Pancreas (tissue), 10 donors: ENCODE results near the gene MID1. TPM values are rescaled to one million over a fixed set of nuclear protein-coding genes. Genes with fewer than 3 reads are reported as not detected.

ENCODE experiments used
- ATAC-seq, 4 donors: fragments of 200-7000 bp; cut with Tn5 transposase; one replicate each; pipeline versions ENCODE4 v1.8.0 to v1.9.1; 2020; ENCODE audit warnings: mild to moderate bottlenecking in 4 of 4, moderate library complexity in 4 of 4
- DNase-seq, 6 donors: peaks; one replicate each; pipeline ENCODE4 v3.0.0-alpha.2; 2020
- FAIRE-seq: peaks from 2 replicates; lab custom pipeline; 2012; peaks lifted over from hg19 to GRCh38; lab: Jason Lieb, UNC
- H3K27ac ChIP-seq, 4 donors: fragments of 200-600 bp; sonication (generic); 1 replicate in 3 of 4; 2 replicates in 1 of 4; pipeline versions ENCODE4 v1.5.0 to v1.8.0; 2020
- H3K27me3 ChIP-seq, 4 donors: fragments of 200-600 bp; one replicate each; pipeline ENCODE4 v1.8.0; 2021
- H3K36me3 ChIP-seq, 3 donors: fragments of 200-600 bp; sonication (generic) in 1 of 3; one replicate each; pipeline versions ENCODE4 v1.5.0 to v1.8.0; 2020 to 2021
- H3K4me1 ChIP-seq, 3 donors: fragments of 200-600 bp; one replicate each; pipeline ENCODE4 v1.8.0; 2021
- H3K4me3 ChIP-seq, 4 donors: fragments of 200-600 bp; sonication (generic) in 2 of 4; one replicate each; pipeline versions ENCODE4 v1.5.0 to v1.8.0; 2020 to 2021
- H3K9me3 ChIP-seq, 4 donors: fragments of 200-600 bp; one replicate each; pipeline ENCODE4 v1.8.0; 2021
- WGBS, 2 donors: extraction: QIAGEN DNeasy Blood & Tissue Kit; methylation state at CpG; one replicate each; pipeline ENCODE4 v1.1.7; 2013; 5-methylcytosine and 5-hydroxymethylcytosine counted together
- intact Hi-C, 3 donors: fragments of 100-400 bp; cut with DNase I; formaldehyde crosslinking; loops; one replicate each; pipeline versions ENCODE4 v1.11.1 to v1.14.2; 2022
- polyA plus RNA-seq, 2 donors: library from polyadenylated mRNA; stranded (reverse); fragments of 200-250 nt; gene quantifications; one replicate each; pipeline ENCODE4 v1.2.3, GENCODE V29; 2013
- total RNA-seq, 6 donors: library from RNA; stranded (reverse); fragmentation: NEBNext Ultra II Directional in 4 of 6; extraction: Animal tissue kit (Norgen Biotek cat#: 25700) in 4 of 6; gene quantifications; one replicate each; pipeline versions ENCODE4 v1.2.1 to v1.2.4, GENCODE V29; 2021 to 2023
- TF ChIP-seq, protein P1 (sequence below), 4 donors: fragments of 200-600 bp; sonication (generic) in 3 of 4; IDR thresholded peaks; one replicate each; pipeline versions ENCODE4 v1.5.0 to v1.8.0; 2021; ENCODE audit warnings: antibody characterized with exemption in 4 of 4
- donor health status: healthy with polysubstance abuse.
- donor health status: DM: no; HTN: no; CAD: no; lungs with moderate emphysema.
- donor health status: DM: no; HTN: no; CAD: no.
- donor health status: control.
- donor health status: control.
- donor health status: Bipolar disorder and iron deficiency.
- donor health status: DM: yes; HTN: yes; CAD: no.
- donor health status: DM: no; HTN: no; CAD: no.
- donor health status: DM: no; HTN: no; CAD: no.
- donor health status: DM: yes; HTN: yes; CAD: no.

The MID1 gene
- total and polyA plus RNA-seq, 8 donors = 3.3 to 19.2 (median 5.1) TPM

DNA sequence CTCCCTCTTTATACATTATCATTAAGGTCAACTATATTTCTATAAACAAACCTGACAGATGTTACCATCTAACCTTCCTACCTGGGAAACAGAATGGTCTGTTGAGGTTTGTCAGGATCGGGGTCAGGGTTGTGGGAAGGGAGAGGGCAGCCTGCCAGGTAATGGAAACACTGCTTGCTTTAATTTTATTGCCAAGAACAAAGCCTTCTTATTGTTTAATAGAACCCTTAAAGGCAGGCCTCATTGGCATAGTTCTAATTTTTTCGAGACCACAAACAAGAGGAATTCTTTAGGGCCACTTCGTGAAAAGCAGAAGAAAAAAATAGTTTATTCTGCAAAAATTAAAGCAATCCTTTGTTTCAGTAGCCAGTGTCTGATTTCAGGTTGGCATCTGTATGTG lies 113.2 kb downstream of the MID1 start:
- H3K4me3 ChIP-seq = no peak overlapping the region
- TF ChIP-seq, protein P1, sequence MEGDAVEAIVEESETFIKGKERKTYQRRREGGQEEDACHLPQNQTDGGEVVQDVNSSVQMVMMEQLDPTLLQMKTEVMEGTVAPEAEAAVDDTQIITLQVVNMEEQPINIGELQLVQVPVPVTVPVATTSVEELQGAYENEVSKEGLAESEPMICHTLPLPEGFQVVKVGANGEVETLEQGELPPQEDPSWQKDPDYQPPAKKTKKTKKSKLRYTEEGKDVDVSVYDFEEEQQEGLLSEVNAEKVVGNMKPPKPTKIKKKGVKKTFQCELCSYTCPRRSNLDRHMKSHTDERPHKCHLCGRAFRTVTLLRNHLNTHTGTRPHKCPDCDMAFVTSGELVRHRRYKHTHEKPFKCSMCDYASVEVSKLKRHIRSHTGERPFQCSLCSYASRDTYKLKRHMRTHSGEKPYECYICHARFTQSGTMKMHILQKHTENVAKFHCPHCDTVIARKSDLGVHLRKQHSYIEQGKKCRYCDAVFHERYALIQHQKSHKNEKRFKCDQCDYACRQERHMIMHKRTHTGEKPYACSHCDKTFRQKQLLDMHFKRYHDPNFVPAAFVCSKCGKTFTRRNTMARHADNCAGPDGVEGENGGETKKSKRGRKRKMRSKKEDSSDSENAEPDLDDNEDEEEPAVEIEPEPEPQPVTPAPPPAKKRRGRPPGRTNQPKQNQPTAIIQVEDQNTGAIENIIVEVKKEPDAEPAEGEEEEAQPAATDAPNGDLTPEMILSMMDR (IDR thresholded peaks at IDR 0.05) = no peak
- FAIRE-seq = no peak
- H3K27ac ChIP-seq = no peak overlapping the region
- peaks cover 0 to 5% (median 0%) of the 10 kb centered on the region in 4 donors for H3K27me3 ChIP-seq
- no peaks in the 10 kb centered on the region for H3K36me3 ChIP-seq
- H3K9me3 ChIP-seq = no peaks in the 10 kb centered on the region
- no peak for DNase-seq
- no peak for ATAC-seq
- no peaks in the 10 kb centered on the region for H3K4me1 ChIP-seq
- intact Hi-C loops = no loop called here
- WGBS, 2 donors = 52 to 61% methylated on average over 3 of the region's 3 CpGs

DNA sequence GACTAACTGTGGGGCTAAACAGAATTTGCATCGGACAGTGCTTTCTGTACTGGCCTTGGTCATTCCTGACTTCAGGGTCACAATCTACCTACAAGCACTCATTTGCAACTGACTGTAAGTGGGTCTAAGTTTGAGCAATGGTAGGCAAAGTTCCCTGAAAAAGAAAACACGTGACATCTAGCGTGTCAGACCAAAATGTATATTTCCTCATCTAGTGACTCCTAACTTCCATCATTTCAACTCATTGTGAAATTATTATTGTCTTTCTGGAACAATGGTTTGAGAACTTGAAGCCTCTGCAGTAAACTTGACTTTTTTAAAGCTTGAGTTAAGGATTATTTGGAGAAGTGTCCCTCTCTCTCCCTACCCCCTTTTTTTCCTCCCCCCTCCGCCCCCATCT lies 113.6 kb downstream of the MID1 start:
- WGBS, 2 donors = 76 to 93% methylated on average over 4 of the region's 4 CpGs
- Histone ChIP-seq H3K9me3 (no peaks in the 10 kb centered on the region), H3K27me3 (peaks cover 0 to 5% (median 0%) of the 10 kb centered on the region in 4 donors), H3K4me3 (no peak overlapping the region), H3K27ac (no peak overlapping the region), H3K36me3 (no peaks in the 10 kb centered on the region), H3K4me1 (no peaks in the 10 kb centered on the region)
- DNase-seq (no peak), ATAC-seq (no peak), FAIRE-seq (no peak)
- TF ChIP-seq, protein P1 (IDR thresholded peaks at IDR 0.05) = no peak
- intact Hi-C loops = no loop called here

DNA sequence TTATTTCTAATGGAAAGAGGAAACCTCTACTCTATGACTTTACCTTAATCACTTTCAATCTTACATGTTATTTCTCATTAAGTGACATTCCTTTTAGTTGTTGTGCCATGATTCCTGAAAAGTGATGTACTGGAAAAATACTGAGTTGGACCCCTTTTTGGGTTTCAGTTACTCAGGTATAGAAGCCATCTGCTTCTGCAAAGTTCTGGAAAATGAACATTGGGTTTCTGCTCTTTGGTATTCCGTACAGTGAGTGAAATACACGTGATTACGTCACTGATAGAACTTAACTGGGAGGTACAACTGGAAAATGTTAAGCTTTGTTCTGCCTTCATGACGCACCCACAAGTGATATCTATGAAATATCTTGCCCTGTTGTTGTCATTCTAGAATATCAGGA lies 114.7 kb downstream of the MID1 start:
- ATAC-seq = no peak
- H3K4me1 ChIP-seq = no peaks in the 10 kb centered on the region
- no peak overlapping the region for H3K27ac ChIP-seq
- no peak for DNase-seq
- no peak for FAIRE-seq
- no peaks in the 10 kb centered on the region for H3K36me3 ChIP-seq
- H3K4me3 ChIP-seq = no peak overlapping the region
- no peaks in the 10 kb centered on the region for H3K9me3 ChIP-seq
- intact Hi-C loops = no loop called here
- TF ChIP-seq, protein P1 (IDR thresholded peaks at IDR 0.05) = no peak
- H3K27me3 ChIP-seq = peaks cover 0 to 5% (median 0%) of the 10 kb centered on the region in 4 donors
- 76 to 95% methylated on average over 4 of the region's 4 CpGs for WGBS, 2 donors

DNA sequence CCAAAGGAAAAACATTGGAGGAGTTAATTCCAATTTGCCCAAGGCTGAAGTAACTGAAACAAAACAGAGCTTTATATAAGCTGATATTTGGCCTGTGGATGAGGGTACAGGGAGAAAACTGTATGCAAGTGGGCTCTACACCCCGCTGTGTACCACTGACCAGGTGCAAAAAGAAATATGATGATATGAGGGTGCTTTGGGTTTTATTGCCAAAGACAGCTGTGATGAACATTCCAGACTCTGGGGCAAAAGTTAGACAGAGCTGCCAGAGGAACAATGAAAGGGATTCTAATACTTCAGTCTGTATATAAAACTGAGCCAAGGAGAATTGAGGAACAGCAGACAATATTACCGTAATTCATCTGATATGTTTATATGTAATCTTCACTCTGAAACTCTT lies 117.4 kb downstream of the MID1 start:
- no peak overlapping the region for H3K27ac ChIP-seq
- intact Hi-C loops = no loop called here
- H3K36me3 ChIP-seq = no peaks in the 10 kb centered on the region
- no peak for ATAC-seq
- FAIRE-seq = peak; percentile 34
- WGBS, 2 donors = 79 to 87% methylated on average over 2 of the region's 2 CpGs
- no peaks in the 10 kb centered on the region for H3K27me3 ChIP-seq
- TF ChIP-seq, protein P1 (IDR thresholded peaks at IDR 0.05) = no peak
- H3K9me3 ChIP-seq = no peaks in the 10 kb centered on the region
- H3K4me1 ChIP-seq = no peaks in the 10 kb centered on the region
- DNase-seq = no peak
- no peak overlapping the region for H3K4me3 ChIP-seq

DNA sequence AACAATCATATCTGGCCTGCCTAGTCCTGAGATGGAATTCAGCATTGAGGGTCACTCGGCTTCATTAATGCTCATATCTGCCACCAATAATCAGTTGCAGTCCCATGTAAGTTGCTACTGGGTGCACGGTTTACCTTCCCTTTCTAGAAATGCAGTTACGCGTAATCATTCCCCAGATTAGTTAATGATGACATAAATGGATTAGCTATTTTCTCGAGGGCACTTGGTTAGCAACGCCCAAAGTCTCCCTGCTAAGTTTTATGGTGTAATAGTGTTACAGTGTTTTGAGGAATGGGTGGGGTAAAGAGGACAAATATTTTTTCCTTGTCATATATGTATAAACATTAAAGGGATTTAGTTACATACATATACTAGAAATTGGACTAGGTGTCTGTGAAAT lies 118.8 kb downstream of the MID1 start:
- no peaks in the 10 kb centered on the region for H3K27me3 ChIP-seq
- WGBS, 2 donors = 68 to 72% methylated on average over 6 of the region's 6 CpGs
- H3K9me3 ChIP-seq = no peaks in the 10 kb centered on the region
- H3K4me1 ChIP-seq = no peaks in the 10 kb centered on the region
- no peak for FAIRE-seq
- H3K27ac ChIP-seq = no peak overlapping the region
- no peak for DNase-seq
- TF ChIP-seq, protein P1 (IDR thresholded peaks at IDR 0.05) = no peak
- ATAC-seq = no peak
- intact Hi-C loops = no loop called here
- no peaks in the 10 kb centered on the region for H3K36me3 ChIP-seq
- H3K4me3 ChIP-seq = no peak overlapping the region
